NCI-H2196 treated with DMSO at 0.1 percent for 48 hours (cell line): ENCODE measurements around the gene CGB1.
A peak's percentile ranks its signal among the peaks of the same experiment; 100 is the strongest.

ENCODE experiments used
- DNase-seq: peaks from one replicate; lab custom pipeline; 2025; ENCODE audit not compliant: unreplicated experiment; lab: John Stamatoyannopoulos, UW

CGB1 gene

GRCh38 chr19:48997972-48998371 is 38.7 kb downstream of the CGB1 start:
- DNase-seq, result peak; percentile 37

GRCh38 chr19:48994035-48994386 is 42.7 kb downstream of the CGB1 start:
- no peak for DNase-seq

GRCh38 chr19:48993175-48994034 is 43.3 kb downstream of the CGB1 start, which contains the start of the genes GYS1 and RUVBL2:
GYS1 (minus strand) TSS chr19:48993309; CDS start chr19:48993112, 197 bp downstream.
RUVBL2 (plus strand) TSS chr19:48993887; CDS start chr19:48993912, 25 bp downstream.
- DNase-seq, result peak; percentile 99

GRCh38 chr19:48992581-48993174 is 44.0 kb downstream of the CGB1 start:
- no peak for DNase-seq

GRCh38 chr19:48991873-48992580 is 44.7 kb downstream of the CGB1 start:
- no peak for DNase-seq

GRCh38 chr19:48991011-48991609 is 45.6 kb downstream of the CGB1 start:
- no peak for DNase-seq

GRCh38 chr19:48990400-48990799 is 46.3 kb downstream of the CGB1 start:
- no peak for DNase-seq

GRCh38 chr19:48989701-48990291 is 46.9 kb downstream of the CGB1 start:
- no peak for DNase-seq

GRCh38 chr19:48988860-48989259 is 47.8 kb downstream of the CGB1 start:
- no peak for DNase-seq

- DNase-seq, result no peak
Observed at GRCh38 chr19:48988286-48988685, 48.4 kb downstream of the CGB1 start.

- DNase-seq, result no peak
Observed at GRCh38 chr19:48987323-48987722, 49.4 kb downstream of the CGB1 start.

GRCh38 chr19:48986211-48986610 is 50.5 kb downstream of the CGB1 start:
- no peak for DNase-seq

- DNase-seq, result no peak
Observed at GRCh38 chr19:48985711-48986110, 51.0 kb downstream of the CGB1 start.
